Measurements from ENCODE around the gene CEACAM8.
"Not testable (repeated sequence)": the region's sequence is repeated elsewhere in the genome, so short reads cannot be mapped to it uniquely, and the experiment has no call there.

Gene CEACAM8

DNA sequence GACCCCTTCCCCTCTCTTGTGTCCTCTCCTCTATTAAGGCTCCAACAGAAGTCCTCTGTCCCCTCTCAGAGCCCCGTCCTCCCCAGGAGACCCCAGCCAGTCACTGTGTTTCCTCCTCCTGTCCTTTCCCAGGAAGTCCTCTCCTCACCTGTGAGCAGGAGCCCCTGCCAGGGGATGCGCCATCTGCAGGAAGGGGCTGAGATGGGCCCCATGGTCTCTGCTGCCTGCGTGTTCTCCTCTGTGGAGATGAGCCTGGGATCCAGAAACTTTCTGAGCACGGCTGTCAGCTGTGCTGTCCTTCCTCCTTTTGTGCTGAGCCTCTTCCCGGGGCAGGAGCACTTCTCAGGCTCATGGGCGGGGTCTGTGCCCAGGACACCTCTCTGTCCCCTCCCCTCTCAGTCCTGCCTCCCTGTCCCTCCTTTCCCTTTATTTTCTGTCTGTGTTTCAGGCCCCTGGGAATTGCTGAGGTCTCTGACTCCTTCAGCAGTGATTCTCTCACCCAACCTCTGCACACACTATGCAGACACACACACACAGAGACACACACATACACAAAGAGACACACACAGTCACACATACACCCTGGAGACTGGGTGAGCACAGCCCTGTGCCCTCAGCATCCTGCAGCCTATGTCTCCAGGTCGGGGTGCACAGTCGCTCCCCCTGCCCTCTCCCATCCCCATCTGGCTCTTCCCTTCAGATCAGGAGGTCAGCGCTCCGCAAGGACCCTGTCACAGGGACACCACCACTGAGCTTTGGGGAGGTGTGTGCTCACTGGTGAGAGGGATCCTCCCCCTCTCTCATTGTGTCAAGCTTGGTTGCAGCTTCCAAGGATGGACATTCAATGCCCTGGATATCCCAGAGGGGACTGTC, at the start of gene CEACAM8:
Gene CEACAM8, minus strand, starts transcription at position 308 of the 873 bp plus-strand sequence. Its CDS starts 96 bp downstream, at position 212.
- DNase-seq: no peak

DNA sequence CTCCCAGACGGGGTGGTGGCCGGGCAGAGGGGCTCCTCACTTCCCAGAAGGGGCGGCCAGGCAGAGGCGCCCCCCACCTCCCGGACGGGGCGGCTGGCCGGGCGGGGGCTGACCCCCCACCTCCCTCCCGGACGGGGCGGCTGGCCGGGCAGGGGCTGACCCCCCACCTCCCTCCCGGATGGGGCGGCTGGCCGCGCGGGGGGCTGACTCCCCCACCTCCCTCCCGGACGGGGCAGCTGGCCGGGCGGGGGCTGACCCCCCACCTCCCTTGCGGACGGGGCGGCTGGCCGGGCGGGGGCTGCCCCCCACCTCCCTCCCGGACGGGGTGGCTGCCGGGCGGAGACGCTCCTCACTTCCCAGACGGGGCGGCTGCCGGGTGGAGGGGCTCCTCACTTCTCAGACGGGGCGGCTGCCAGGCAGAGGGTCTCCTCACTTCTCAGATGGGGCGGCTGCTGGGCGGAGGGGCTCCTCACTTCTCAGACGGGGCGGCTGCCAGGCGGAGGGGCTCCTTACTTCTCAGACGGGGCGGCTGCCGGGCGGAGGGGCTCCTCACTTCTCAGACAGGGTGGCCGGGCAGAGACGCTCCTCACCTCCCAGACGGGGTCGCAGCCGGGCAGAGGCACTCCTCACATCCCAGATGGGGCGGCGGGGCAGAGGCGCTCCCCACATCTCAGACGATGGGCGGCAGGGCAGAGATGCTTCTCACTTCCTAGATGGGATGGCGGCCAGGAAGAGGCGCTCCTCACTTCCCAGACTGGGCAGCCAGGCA, 44.8 kb upstream of the CEACAM8 start:
- DNase-seq: not testable (repeated sequence)

GRCh38 chr19:42635233-42635539, 40.5 kb upstream of the CEACAM8 start:
- DNase-seq: no peak

DNA sequence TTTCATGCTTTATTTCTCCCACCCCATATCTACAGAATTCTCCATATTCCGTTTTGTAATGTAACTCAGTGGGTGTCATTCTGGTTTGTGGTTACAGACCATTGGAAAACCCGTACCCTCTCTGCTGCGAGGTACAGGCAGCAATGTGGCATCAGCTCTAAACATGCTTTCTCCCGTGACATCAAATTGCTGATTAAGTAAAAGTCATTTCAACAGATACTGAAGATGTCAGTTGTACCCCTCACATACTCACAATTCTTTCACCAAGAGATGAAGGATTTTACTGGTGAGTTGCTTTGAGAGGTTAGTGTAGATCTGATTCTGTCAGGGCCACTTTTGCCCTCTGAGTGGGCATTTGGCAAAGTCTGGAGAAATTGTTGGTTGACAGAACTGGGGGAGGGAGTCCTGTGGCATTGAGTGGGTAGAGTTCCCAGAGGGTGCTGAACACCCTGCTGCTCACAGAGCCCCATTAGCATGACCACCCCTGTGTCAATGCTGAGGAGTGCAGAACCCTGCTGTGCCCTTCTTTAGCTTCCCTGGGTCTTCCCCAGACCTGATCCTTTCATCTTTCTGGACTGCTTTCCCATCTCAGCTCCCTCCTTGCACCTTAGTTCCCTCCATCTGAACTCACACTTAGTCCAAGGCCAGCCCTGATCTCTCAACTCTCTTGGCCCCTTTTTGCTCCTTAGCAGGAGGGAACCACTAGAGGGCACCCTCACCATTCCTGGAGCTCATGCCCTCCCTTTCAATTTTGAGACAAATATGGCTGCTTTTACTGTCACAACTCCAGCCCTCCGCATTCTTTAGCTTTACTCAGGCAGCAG, 39.9 kb upstream of the CEACAM8 start:
- DNase-seq: peak; percentile 55 to 61

DNA sequence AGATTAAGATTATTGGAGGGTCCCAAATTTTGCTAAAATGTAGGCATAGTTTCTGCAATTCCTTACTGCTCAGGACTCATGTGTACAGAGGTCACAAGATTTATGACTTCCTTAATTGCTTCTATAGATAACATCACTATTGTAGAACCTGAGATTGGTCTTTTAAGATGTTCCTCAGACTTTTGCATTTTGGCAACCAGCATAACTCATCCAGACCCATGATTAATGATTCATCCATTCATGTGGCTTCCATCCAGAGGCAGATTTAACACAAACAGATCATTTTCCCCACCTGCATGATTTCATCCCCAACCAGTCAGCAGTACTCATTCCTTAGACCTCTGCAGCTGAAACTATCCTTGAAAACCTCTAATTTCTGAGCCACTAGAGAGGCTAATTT, 34.5 kb upstream of the CEACAM8 start:
- no peak for DNase-seq

- DNase-seq: peak; percentile 8 to 15
Measured at GRCh38 chr19:42628411-42629140, 33.9 kb upstream of the CEACAM8 start.

DNA sequence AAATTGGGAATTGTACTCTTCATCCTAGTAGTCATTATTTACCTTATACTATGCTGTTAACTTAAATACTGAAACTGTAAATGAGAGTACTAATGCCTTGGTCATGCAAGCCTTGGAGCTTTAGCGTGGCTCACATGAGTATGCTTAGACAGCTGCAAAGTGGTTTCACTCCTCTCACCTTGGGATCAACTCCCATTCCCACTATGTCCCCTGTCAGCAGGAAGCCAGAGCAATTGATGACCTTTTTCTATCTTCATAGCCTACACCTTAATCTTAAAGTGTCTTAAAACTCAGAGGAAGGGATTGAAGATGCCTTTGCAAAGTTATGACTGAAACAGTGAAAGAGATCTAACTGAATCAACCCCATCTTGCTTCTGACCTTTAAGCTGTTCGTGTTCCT, 33.2 kb upstream of the CEACAM8 start:
- no peak for DNase-seq

- DNase-seq: no peak
Measured at GRCh38 chr19:42626181-42626580, 31.5 kb upstream of the CEACAM8 start.

DNA sequence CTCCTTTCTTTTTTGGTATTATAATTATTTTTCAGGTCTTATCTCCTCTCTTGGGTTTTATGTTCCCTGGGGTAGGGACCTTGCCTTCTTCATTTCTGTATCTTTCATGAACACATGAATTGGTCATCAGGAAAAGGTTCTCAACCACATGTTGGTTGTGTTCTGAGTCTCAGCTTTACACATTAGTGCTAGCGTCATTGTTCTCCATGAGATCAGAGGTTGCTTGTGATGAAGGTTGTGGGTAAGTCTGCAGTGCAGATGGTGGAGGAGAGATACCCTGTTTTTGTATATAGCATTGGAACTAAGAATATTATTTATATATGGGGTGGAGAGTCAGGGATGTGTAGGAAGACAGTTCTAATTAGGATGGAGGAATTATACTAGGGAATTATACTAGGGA, 24.5 kb upstream of the CEACAM8 start:
- no peak for DNase-seq

DNA sequence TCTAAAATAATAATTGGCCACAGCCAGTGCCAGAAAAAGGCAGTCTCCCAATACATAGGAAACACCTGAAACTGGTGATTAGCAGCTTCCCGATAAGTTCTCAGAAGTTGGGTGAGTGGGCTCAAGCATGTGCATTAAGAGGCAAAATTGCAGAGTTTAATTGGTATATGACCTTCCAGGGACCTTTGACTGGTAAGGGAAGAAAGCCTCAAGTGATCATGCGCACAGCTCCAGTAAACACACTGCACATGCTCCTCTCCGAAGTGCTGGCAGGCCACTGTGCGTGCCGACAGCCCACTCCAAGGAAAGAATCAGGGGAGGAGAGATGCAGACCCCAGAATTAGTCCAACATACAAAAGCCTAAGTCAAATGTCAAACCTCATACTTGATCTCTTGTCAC, 18.9 kb upstream of the CEACAM8 start:
- no peak for DNase-seq

DNA sequence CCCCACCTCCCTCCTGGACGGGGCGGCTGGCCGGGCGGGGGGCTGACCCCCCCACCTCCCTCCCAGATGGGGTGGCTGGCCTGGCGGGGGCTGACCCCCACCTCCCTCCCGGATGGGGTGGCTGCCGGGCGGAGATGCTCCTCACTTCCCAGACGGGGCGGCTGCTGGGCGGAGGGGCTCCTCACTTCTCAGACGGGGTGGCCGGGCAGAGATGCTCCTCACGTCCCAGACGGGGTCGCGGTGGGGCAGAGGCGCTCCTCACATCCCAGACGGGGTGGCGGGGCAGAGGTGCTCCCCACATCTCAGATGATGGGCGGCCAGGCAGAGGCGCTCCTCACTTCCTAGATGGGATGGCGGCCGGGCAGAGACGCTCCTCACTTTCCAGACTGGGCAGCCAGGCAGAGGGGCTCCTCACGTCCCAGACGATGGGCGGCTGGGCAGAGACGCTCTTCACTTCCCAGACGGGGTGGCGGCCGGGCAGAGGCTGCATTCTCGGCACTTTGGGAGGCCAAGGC, 15.7 kb upstream of the CEACAM8 start:
- not testable (repeated sequence) for DNase-seq

- DNase-seq: peak; percentile 64 to 73
Measured at GRCh38 chr19:42606660-42607351, 12.1 kb upstream of the CEACAM8 start.

DNA sequence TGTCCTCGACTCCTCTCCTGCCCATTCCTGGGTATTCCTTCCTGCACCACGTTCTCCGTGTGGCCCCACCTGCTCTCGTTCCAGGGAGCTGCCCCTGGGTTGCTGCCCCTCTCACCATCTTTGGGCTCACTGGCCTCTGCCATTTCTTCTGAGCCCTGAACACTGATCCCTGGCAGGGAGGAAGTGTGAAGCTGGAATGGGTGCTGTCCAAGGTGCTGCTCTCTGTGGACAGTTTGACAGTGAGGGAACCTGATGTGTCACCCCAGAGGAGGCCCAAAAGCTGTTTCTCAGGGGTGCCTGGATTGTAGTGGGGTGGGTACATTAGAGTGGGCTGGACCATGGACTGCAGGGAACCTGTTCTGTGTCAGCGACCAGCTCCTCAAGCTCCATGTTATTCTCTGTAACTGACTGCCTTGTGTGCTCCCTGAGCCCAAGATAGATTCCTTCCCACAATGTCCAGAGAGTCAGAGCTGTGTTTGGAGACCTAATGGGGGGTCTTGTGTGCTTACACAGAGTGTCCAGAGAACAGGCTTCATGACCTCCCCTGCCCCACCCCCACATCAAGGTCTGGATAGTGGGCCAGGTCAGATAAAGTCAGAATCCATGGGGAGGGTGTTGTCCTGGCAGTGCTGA, 7.2 kb upstream of the CEACAM8 start:
- DNase-seq: peak in 1 of 2 donors; percentile 11

DNA sequence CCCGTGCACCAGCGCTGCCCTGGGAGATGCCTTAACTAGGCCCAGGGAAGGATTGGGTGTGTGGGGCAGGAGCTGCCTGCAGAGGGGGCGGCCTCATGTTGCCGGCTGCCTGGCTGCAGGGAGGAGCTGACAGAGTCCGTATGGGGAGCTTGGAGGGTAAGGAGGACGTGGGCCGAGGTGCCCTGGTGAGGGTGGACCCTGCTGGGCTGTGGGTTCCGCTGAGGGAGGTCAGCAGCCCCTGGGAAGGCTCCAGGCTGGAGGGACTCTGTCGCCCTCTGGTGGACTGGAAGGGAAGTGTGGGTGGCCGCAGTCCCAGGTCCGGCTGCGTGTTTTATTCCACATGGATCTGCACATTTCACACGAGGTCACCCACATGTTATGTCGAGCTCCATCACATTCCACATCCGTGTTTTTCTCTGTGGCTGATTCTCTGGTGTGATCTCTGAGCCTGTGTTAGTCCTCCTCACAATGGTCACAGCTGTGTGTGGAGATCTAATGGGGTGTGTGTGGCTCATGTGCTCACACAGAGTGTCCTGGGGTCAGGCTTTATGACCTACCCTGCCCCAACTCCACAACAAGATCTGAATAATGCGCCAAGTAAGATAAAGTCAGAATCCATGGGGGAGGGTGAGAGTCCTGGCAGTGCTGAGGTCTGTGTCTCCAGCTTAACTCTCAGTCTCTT, 1.8 kb upstream of the CEACAM8 start:
- DNase-seq: peak; percentile 41

GRCh38 chr19:42595550-42596172, 937 bp upstream of the CEACAM8 start:
- DNase-seq: no peak

GRCh38 chr19:42589792-42590191, 4.9 kb downstream of the CEACAM8 start:
- DNase-seq: no peak

- DNase-seq: no peak
Measured at GRCh38 chr19:42584466-42584865, 10.3 kb downstream of the CEACAM8 start.

- no peak for DNase-seq
Measured at GRCh38 chr19:42577016-42577415, 17.7 kb downstream of the CEACAM8 start.

DNA sequence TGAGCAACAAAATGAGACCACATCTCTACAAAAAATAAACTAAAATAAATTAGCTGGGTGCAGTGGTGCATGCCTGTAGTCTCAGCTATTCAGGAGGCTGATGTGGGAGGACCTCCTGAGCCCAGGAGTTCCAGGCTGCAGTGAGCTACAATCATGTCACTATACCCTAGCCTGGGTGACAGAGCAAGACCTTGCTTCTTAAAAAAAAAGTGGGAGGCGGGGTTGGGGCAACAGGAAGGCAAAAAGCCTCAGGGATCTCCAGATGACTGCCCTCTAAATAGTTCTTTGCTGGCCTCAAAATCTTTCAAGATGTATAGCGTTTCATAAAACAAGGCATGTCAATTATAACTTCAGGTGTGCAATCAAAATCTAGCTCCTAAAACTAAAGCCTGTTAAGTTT, 18.5 kb downstream of the CEACAM8 start:
- no peak for DNase-seq

DNA sequence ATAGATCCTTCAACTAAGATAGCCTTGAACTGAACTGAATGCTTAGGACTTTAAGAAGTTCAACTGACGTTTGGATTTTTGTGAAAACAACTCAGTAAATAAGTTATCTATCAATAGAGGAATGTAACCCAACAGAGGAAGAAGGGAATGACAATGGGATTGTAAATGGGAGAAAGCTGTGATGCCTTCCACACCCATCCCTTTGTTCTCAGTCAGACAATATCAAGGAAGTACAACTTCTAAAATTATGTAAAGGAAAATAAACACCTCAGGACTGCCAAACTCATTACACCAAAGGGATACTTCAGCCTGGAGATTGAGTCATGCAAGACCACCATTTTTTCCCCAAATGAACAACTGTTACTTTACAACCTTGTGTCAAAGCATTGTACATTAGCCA, 21.1 kb downstream of the CEACAM8 start:
- no peak for DNase-seq

All from stimulated activated CD4-positive, alpha-beta T cell treated with anti-CD3 and anti-CD28 coated beads, Interleukin-2, amount 100 ng/mL, for 48 hours (primary cell).